ENCODE measurements around the gene HNRNPA1.
A peak's percentile ranks its signal among the peaks of the same experiment; 100 is the strongest.
"Not testable (repeated sequence)": the region's sequence is repeated elsewhere in the genome, so short reads cannot be mapped to it uniquely, and the experiment has no call there.

HNRNPA1 gene

DNA sequence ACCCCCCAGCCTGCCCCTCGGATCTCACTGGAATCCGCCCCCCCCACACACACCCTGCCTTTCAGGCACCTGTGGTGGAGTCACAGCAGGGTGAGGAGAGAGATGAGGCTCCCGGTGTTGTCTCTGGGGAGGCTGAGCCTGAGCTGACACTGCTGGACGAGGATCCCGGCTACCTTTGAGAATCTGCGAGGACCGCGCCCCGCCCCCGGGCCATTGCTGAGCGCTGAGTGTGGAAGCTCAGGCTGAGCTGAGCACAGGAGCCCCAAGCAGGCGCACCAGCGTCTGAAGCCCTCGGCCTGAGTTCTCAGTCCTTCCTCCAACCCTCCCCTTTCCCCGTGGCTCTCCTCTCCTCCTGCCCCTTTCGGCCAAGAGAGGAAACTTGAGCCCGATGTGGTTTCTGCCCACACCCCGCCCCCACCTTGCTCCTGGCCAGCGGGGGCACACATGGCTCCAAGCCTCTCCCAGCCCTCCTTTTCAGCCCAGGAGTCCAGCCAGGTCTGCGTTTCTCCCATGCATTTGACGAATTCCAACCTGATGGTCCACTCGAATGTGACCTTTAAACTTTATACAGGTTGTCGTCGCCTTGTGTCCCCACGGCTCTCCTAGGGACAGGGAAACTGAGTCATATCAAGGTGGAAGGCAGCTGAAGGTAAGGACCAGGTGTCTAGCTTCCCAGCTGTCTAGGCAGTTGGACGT lies 20.4 kb downstream of the HNRNPA1 start, which contains the start of gene NFE2:
TSS of gene NFE2 (minus strand) at position 284 of the 696 bp plus-strand sequence. CDS start 5,767 bp downstream, outside the sequence.
- Mint-ChIP-seq H3K4me1 (peaks cover 54% of the 10 kb centered on the region), H3K4me3 (peak within 1 kb of the TSS; percentile 45), H3K36me3 (no peaks in the 10 kb centered on the region), H3K27ac (no peak within 1 kb of the TSS), H3K9me3 (no peaks in the 10 kb centered on the region)
- peak; percentile 74 for ATAC-seq
- no peak for DNase-seq (ENCODE audit: low spot score in 2 of 2)

DNA sequence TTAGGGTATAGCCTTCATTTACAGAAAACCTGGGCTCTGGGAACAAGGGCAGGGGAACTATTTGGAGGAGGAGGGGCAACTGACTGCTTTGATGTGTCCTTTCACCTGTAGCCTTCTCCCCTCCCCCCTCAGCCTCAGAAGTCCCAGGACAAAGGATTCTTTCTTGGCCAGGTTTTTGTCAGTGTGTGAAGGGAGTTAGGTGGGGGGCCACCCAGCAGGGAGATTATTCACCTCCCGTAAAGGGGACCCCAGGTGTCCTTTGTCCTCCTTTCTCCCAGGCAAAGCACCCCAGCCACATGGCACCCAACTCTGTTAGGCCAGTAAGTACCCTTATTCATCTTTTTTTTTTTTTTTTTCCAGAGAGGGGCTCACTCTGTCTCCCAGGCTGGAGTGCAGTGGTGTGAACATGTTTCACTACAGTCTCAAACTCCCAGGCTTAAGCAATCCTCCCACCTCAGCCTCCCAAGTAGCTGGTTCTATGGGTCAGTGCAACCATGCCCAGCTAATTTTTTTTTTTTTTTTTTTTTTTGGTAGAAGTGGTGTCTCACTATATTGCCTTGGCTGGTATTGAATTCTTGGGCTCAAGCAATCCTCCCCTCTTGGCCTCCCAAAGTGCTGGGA lies 21.0 kb downstream of the HNRNPA1 start:
- H3K4me1 Mint-ChIP-seq, result peaks cover 54% of the 10 kb centered on the region
- ATAC-seq, result no peak
- no peak overlapping the region for H3K27ac Mint-ChIP-seq
- H3K4me3 Mint-ChIP-seq, result peak overlapping the region; percentile 45
- no peaks in the 10 kb centered on the region for H3K36me3 Mint-ChIP-seq
- no peak for DNase-seq (ENCODE audit: low spot score in 2 of 2)
- H3K9me3 Mint-ChIP-seq, result no peaks in the 10 kb centered on the region

DNA sequence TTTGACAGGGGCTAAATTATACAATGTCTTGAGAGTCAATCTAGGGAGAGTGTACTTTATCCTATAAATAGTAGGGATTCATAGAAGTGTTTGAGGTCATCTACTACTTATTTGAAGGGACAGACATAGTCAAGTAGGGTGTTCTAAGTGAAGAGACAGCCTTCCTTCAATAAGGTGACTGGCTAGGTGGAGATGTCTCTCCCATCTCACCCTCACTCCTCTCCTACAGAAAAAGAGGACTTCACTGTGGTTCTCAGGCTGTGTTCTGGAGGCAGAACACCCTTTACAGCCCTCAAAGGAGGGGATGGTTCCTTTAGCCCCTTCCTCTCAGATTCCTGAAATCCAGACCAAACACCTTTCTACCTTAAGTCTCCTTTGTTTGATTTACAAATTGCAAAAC lies 23.1 kb downstream of the HNRNPA1 start:
- no peak overlapping the region for H3K4me3 Mint-ChIP-seq
- no peak for ATAC-seq

DNA sequence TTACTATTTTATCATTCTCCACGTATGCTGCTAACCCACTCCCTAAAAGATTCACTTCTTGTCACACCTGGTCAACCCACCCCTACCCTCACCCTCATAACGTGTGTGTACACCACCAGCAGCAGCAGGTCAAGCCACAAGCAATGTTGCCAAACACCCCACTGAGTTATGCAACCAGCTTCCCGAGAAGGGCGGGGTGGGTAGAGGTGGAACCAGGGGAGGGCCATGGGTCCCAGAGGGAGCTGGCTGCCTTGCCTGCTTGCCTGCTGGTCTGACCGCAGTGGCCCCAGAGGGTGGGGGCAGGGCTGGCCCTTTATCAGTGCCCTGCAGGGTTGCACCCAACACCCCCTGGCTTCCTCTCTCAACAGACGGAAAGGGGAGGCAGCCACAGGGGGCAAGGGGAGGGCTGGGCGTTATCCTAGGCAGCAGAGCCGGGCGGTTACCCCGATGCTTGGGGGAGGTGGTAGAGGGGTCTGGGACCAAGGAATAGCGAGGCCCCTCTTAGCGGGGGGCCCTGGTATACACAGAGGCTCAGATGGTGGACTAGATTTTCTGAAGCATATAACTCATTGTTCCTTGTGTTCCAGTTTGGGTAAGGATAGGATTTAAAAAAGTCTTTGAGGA lies 23.8 kb downstream of the HNRNPA1 start:
- H3K27ac Mint-ChIP-seq, result no peak overlapping the region
- H3K36me3 Mint-ChIP-seq, result no peaks in the 10 kb centered on the region
- DNase-seq (ENCODE audit: low spot score in 2 of 2) (no peak), ATAC-seq (peak; percentile 60)
- H3K4me3 Mint-ChIP-seq, result peak overlapping the region; percentile 13
- H3K4me1 Mint-ChIP-seq, result peaks cover 63% of the 10 kb centered on the region
- H3K9me3 Mint-ChIP-seq, result no peaks in the 10 kb centered on the region

More for the DNA sequence above, 23.1 kb downstream of the HNRNPA1 start:
- Mint-ChIP-seq H3K27ac (no peak overlapping the region), H3K4me1 (peaks cover 63% of the 10 kb centered on the region), H3K36me3 (no peaks in the 10 kb centered on the region), H3K9me3 (no peaks in the 10 kb centered on the region)
- DNase-seq (ENCODE audit: low spot score in 2 of 2), result no peak

DNA sequence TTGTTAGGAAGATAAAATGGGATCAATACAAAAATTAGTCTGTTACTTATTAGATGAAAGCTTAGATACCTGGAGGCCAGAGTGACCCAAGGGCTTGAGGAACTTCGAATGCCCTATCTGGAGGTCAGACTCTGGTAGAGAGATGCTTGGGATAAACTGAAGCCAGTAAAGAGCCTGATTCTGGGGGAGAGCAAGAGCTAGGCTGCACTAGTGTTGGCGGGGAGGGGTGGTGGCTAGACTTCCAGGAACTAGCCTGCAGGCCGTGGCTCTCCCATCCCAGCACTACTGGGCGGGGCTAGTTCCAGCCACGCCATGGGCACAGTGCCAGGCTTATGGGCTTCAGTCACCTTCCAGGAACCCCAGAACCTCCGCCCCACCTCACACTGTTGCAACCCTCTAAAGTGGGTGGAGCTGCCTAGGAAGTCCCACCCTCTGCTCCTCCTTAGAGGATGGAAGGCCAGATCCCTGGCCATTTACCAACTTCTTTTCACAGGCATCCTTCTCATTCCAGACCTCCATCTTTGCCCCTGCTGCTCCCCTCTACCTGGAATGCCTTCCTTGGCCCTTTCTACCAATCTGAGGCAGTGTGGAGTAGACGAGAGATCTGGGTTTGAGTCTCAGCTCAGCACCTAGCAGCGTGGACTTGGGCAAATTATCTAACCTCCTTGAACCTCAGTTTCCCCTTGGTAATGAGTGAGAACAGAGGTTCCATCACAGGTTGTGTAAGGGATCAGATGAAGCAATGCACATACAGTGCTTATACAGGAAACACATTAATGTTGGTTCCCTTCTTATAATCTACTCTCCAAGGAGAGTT lies 26.6 kb downstream of the HNRNPA1 start:
- peak; percentile 83 for ATAC-seq
- Mint-ChIP-seq H3K4me1 (peaks cover 38% of the 10 kb centered on the region), H3K27ac (peak overlapping the region; percentile 80), H3K4me3 (peak overlapping the region; percentile 3), H3K9me3 (no peaks in the 10 kb centered on the region), H3K36me3 (no peaks in the 10 kb centered on the region)
- peak in 1 of 2 donors; percentile 69 for DNase-seq (ENCODE audit: low spot score in 2 of 2)

DNA sequence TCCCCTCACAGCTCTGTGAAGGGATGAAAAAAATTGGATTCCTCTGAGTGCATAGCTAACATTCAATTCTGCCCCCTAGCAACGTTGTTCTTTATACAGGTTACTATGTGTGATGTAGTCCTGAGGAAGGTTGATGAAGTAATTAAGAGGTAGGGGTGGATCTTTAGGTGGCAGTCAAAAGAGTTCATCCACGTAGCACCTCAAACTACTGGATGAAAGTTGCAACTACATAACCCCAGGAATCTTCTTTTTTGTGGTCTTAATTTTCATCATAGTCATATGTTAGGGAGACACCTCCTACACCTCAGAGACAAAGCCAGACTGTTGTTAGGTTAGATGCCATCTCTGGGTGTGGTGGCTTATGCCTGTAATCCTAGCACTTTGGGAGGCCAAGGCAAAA lies 30.5 kb downstream of the HNRNPA1 start:
- no peak overlapping the region for H3K27ac Mint-ChIP-seq
- peaks cover 14% of the 10 kb centered on the region for H3K4me1 Mint-ChIP-seq
- ATAC-seq (no peak), DNase-seq (ENCODE audit: low spot score in 2 of 2) (no peak)
- H3K9me3 Mint-ChIP-seq, result no peaks in the 10 kb centered on the region
- no peaks in the 10 kb centered on the region for H3K36me3 Mint-ChIP-seq
- H3K4me3 Mint-ChIP-seq, result no peak overlapping the region

DNA sequence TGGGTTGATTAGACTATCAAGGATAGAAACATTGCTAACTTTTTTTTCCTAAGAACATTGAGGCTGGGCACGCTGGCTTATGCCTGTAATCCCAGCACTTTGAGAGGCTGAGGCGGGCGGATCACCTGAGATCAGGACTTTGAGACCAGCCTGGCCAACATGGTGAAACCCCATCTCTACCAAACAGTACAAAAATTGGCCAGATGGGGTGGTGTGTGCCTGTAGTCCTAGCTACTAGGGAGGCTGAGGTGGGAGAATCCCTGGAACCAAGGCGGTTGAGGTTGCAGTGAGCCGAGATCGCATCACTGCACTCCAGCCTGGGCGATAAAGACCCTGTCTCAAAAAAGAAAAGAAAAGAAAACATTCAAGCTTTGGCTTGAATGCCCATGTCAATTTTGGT lies 31.8 kb downstream of the HNRNPA1 start:
- DNase-seq (ENCODE audit: low spot score in 2 of 2); H3K27ac Mint-ChIP-seq; ATAC-seq; H3K36me3 Mint-ChIP-seq; H3K9me3 Mint-ChIP-seq; H3K4me1 Mint-ChIP-seq; H3K4me3 Mint-ChIP-seq: not testable (repeated sequence)

DNA sequence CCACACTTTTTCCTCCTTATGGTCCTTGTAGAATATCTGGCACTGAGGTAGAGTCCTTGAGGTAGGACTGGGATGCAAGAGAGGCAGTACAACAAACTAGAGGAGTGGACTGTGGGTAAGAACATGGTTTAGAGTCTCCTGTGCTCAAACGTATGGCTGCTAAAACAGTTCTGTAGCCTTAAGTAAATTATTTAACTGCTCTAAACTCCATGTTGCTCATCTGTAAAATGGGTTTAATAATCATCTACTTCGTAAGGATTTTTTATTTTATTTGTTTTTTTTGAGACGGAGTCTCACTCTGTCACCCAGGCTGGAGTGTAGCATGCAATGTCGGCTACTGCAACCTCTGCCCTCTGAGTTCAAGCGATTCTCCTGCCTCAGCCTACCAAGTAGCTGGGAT lies 40.8 kb downstream of the HNRNPA1 start:
- peaks cover 12% of the 10 kb centered on the region for H3K4me1 Mint-ChIP-seq
- DNase-seq (ENCODE audit: low spot score in 2 of 2), result no peak
- H3K36me3 Mint-ChIP-seq, result peaks cover 13% of the 10 kb centered on the region
- no peaks in the 10 kb centered on the region for H3K9me3 Mint-ChIP-seq
- no peak overlapping the region for H3K4me3 Mint-ChIP-seq
- no peak overlapping the region for H3K27ac Mint-ChIP-seq
- ATAC-seq, result no peak

DNA sequence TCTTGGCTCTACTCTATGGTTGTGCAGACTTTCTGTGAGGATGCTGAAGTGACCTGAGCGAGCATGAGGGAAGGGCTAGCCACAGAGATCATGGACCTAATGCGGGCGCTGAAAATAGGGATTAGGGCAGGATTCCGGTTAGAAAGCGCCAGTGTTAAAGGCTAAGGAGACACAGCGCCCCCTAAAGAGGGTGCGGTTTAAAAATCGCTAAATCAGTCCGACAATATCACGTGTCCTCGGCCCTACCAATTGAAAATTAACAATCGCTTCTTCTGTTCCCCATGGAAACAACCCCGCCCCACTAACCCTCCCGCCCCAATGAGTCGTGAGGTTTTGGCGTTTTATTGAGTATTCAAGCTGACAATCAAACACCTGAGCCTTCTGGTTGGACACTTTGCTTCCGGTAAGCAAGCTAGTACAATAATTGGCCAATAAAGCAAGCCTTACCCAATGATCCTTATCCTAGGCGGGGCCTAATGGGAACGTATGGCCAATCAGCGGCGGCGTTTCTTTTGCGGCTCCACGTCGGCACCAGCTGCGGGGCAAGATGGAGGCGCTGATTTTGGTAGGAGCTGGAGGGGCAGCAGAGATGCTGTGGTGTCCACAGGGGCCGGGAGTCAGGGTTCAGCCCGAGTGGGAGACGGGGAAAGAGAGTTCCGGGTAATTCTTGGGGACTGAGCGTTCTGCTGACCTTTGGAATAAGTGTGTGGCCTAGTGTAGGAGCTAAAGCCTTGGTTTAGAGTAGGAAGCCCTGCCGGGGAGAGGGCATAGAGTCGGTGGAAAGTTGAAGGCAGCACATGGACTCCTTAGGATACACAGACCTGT lies 44.3 kb downstream of the HNRNPA1 start, which contains the start of gene COPZ1:
TSS of gene COPZ1 (plus strand) at position 515 of the 825 bp plus-strand sequence. CDS start at position 548, 33 bp downstream.
- Mint-ChIP-seq H3K9me3 (no peaks in the 10 kb centered on the region), H3K4me3 (peak within 1 kb of the TSS; percentile 95), H3K4me1 (peaks cover 35% of the 10 kb centered on the region), H3K36me3 (peaks cover 22% of the 10 kb centered on the region), H3K27ac (peak within 1 kb of the TSS; percentile 98)
- DNase-seq (ENCODE audit: low spot score in 2 of 2), result peak; percentile 74 to 94
- ATAC-seq, result peak; percentile 98

DNA sequence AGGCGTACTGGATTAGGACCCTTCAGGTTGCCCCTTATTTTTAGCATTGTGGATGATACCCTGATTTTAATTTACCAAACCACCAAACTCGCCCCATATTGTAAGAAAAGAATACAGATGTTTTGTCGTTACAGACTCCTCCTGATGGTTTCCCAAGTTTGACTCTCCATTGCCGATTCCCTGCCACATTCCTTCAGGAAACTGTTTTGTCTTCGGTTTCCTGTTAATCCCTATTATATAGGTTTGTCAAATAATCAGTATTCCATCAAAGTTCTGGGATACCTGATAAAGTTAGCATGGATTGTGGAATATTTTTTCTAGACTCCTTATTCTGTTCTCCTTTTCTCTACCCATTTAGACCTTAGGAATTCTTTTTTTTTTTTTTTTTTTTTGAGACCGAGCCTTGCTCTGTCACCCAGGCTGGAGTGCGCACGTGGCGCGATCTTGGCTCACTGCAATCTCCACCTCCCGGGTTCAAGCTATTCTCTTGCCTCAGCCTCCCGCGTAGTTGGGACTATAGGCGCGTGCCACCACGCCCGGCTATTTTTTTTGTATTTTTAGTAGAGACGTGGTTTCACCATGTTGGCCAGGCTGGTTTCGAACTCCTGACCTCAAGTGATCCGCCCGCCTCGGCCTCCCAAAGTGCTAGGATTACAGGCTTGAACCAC lies 45.0 kb downstream of the HNRNPA1 start:
- Mint-ChIP-seq H3K27ac (peak overlapping the region; percentile 98), H3K4me1 (peaks cover 42% of the 10 kb centered on the region), H3K4me3 (peak overlapping the region; percentile 95), H3K36me3 (peaks cover 22% of the 10 kb centered on the region)
- not testable (repeated sequence) for ATAC-seq; DNase-seq (ENCODE audit: low spot score in 2 of 2); H3K9me3 Mint-ChIP-seq

DNA sequence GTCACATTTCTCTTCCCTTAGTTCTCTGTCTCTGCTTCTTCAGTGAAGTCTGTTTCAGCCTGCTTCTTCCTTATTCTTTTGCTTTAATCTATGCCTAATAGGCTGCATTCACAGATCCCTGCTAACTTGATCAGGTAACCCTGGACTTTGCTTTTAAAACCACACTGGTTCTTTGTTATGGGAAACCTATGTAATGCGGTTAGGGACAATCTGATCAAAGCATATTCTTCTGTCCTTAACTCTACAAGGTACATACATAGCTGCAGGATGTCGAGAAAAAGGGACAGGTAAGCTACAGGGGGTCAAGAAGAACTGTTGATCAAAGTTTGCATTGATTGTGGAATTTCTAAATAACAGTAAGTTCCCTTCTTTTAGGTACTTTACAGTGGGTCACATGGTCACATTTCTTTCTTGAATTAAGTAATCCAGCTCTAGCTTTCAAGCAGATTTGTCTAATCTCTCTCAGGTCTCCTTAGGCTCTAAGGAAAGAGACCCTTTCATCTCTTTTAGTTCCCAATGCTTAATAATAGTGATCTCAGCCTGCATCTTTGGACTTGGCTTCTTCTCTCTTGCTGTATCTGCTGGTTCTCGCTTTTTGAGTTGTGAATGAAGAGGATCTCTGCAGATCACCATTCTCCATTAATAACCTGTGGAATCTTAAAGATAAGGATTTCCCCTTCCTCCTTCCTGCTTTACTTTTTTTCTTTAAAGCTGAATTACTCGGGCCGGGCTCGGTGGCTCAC lies 48.2 kb downstream of the HNRNPA1 start:
- no peak for ATAC-seq
- peaks cover 59% of the 10 kb centered on the region for H3K4me1 Mint-ChIP-seq
- no peaks in the 10 kb centered on the region for H3K9me3 Mint-ChIP-seq
- H3K27ac Mint-ChIP-seq, result peak overlapping the region; percentile 33
- no peak for DNase-seq (ENCODE audit: low spot score in 2 of 2)
- H3K36me3 Mint-ChIP-seq, result peaks cover 32% of the 10 kb centered on the region
- no peak overlapping the region for H3K4me3 Mint-ChIP-seq

DNA sequence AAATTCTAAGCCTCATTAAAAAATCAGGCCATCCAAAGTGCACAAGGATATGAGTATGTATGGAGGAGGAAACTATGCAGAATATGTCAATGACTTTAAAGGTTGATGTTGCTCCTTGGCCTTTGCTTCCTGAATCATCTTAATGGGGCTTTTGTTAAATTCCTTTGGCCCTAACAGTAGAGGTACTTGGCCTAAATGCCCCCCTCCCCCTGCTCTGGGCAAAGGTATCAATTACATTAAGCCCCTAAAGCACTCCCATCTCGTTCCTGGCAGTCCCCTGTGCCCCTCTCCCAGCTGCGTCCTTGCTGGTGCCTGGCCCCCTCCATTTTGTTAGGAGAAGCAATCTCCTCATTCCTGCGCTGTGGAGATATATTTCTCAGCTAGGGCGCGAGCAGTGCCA lies 49.2 kb downstream of the HNRNPA1 start:
- no peak for ATAC-seq
- no peak for DNase-seq (ENCODE audit: low spot score in 2 of 2)
- no peaks in the 10 kb centered on the region for H3K9me3 Mint-ChIP-seq
- no peak overlapping the region for H3K4me3 Mint-ChIP-seq
- peaks cover 54% of the 10 kb centered on the region for H3K4me1 Mint-ChIP-seq
- H3K27ac Mint-ChIP-seq, result peak overlapping the region; percentile 74
- H3K36me3 Mint-ChIP-seq, result peaks cover 36% of the 10 kb centered on the region

DNA sequence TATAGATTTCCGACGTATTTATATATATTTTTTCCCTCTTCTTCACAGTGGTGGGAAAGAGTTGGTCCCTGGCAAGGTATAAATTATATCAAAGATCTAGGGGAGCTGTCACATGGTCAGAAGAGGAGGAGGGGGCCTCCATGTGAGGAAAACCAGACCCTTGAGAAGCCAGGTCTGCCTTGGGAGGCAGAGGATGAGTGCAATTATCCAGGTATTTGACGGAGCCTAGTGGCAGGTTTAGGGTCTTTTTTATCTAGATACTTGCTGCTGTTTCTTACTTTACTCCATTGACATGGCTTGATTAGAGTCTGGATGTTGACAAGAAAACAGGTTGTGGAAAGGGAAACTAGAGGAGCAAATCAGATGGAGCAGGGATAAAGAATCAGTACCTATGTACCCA lies 49.9 kb downstream of the HNRNPA1 start:
- H3K36me3 Mint-ChIP-seq, result peaks cover 32% of the 10 kb centered on the region
- no peak for DNase-seq (ENCODE audit: low spot score in 2 of 2)
- peaks cover 48% of the 10 kb centered on the region for H3K4me1 Mint-ChIP-seq
- no peak overlapping the region for H3K4me3 Mint-ChIP-seq
- ATAC-seq, result no peak
- H3K9me3 Mint-ChIP-seq, result no peaks in the 10 kb centered on the region
- peak overlapping the region; percentile 74 for H3K27ac Mint-ChIP-seq
